Measurements from ENCODE around the gene NT5E. TPM values are rescaled to one million over a fixed set of nuclear protein-coding genes. Genes with fewer than 3 reads are reported as not detected.

The NT5E gene
- polyA plus RNA-seq, 1 experiment = 63.0 TPM

GRCh38 chr6:85428486-85428885, 21.4 kb upstream of the NT5E start:
- Histone ChIP-seq H3K27me3 (ENCODE audit: control insufficient read depth, insufficient read depth, low read length) (no peaks in the 10 kb centered on the region), H3K36me3 (ENCODE audit: control insufficient read depth, insufficient read depth, low read length) (no peaks in the 10 kb centered on the region), H3K4me3 (ENCODE audit: low read depth, low read length) (no peak overlapping the region)
- no peak for DNase-seq (ENCODE audit: low read depth)
- no peak for TF ChIP-seq CTCF (IDR thresholded peaks at IDR 0.05; ENCODE audit: insufficient read depth, low read depth, low read length)
- POLR2A ChIA-PET = no interaction called here
- CTCF ChIA-PET = no interaction called here

- H3K4me3 ChIP-seq (ENCODE audit: low read depth, low read length) = no peak overlapping the region
- DNase-seq (ENCODE audit: low read depth) = no peak
- no peak for TF ChIP-seq CTCF (IDR thresholded peaks at IDR 0.05; ENCODE audit: insufficient read depth, low read depth, low read length)
- H3K27me3 ChIP-seq (ENCODE audit: control insufficient read depth, insufficient read depth, low read length) = no peaks in the 10 kb centered on the region
- H3K36me3 ChIP-seq (ENCODE audit: control insufficient read depth, insufficient read depth, low read length) = no peaks in the 10 kb centered on the region
- CTCF ChIA-PET = no interaction called here
- POLR2A ChIA-PET = no interaction called here
These were observed 20.5 kb upstream of the NT5E start for GRCh38 chr6:85429346-85429745.

GRCh38 chr6:85431271-85431670, 18.6 kb upstream of the NT5E start:
- no peak for TF ChIP-seq CTCF (IDR thresholded peaks at IDR 0.05; ENCODE audit: insufficient read depth, low read depth, low read length)
- ChIA-PET CTCF (interaction anchor here (1.5 kb wide), 1 partner anchor 10 kb away, joined by 3 read pairs; no protein-coding TSS in a partner anchor), POLR2A (no interaction called here)
- no peak for DNase-seq (ENCODE audit: low read depth)
- Histone ChIP-seq H3K4me3 (ENCODE audit: low read depth, low read length) (no peak overlapping the region), H3K36me3 (ENCODE audit: control insufficient read depth, insufficient read depth, low read length) (no peaks in the 10 kb centered on the region), H3K27me3 (ENCODE audit: control insufficient read depth, insufficient read depth, low read length) (no peaks in the 10 kb centered on the region)

- H3K4me3 ChIP-seq (ENCODE audit: low read depth, low read length) = no peak overlapping the region
- DNase-seq (ENCODE audit: low read depth) = no peak
- TF ChIP-seq CTCF (IDR thresholded peaks at IDR 0.05; ENCODE audit: insufficient read depth, low read depth, low read length) = no peak
- POLR2A ChIA-PET = no interaction called here
- H3K36me3 ChIP-seq (ENCODE audit: control insufficient read depth, insufficient read depth, low read length) = no peaks in the 10 kb centered on the region
- CTCF ChIA-PET = interaction anchor here (1.4 to 1.5 kb wide), 2 partner anchors 8 to 14 kb away, joined by 3 read pairs; no protein-coding TSS in a partner anchor
- H3K27me3 ChIP-seq (ENCODE audit: control insufficient read depth, insufficient read depth, low read length) = no peaks in the 10 kb centered on the region
These were observed 17.3 kb upstream of the NT5E start for GRCh38 chr6:85432554-85432953.

GRCh38 chr6:85435851-85436250, 14.0 kb upstream of the NT5E start:
- Histone ChIP-seq H3K27me3 (ENCODE audit: control insufficient read depth, insufficient read depth, low read length) (no peaks in the 10 kb centered on the region), H3K36me3 (ENCODE audit: control insufficient read depth, insufficient read depth, low read length) (no peaks in the 10 kb centered on the region), H3K4me3 (ENCODE audit: low read depth, low read length) (no peak overlapping the region)
- ChIA-PET POLR2A (no interaction called here), CTCF (no interaction called here)
- no peak for TF ChIP-seq CTCF (IDR thresholded peaks at IDR 0.05; ENCODE audit: insufficient read depth, low read depth, low read length)
- DNase-seq (ENCODE audit: low read depth) = no peak
